C4-2B (cell line): ENCODE measurements around the gene RNF40.

Experiments
- ZFX ChIP-seq: fragments of 450-650 bp; IDR thresholded peaks from 2 replicates; pipeline ENCODE4 v1.6.1; 2017
- TF ChIP-seq, protein P1 (sequence below): fragments of 450-650 bp; conservative IDR thresholded peaks from 2 replicates; pipeline ENCODE4 v1.5.1; 2017; ENCODE audit warnings: mild to moderate bottlenecking

DNA sequence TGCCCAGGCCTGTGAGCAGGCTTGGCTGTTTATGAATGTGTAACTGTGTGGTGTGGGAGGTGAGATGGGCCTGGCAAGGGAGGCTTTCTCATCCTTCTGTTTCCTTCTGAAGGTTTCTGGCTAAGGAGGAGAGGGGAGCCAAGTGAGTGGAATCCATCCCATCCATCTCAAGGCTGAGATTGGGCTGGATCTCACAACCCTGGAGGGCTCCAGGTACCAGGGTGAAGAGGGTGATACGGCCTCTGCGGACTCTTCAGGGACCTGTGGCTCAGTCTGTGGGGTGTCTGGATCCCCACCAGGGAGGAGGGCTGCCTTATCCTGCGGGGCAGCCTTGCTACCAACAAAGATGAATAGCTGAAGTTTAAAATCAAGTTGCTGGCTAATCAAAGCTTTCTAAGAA lies 17.9 kb downstream of the RNF40 start:
- TF ChIP-seq, protein P1, sequence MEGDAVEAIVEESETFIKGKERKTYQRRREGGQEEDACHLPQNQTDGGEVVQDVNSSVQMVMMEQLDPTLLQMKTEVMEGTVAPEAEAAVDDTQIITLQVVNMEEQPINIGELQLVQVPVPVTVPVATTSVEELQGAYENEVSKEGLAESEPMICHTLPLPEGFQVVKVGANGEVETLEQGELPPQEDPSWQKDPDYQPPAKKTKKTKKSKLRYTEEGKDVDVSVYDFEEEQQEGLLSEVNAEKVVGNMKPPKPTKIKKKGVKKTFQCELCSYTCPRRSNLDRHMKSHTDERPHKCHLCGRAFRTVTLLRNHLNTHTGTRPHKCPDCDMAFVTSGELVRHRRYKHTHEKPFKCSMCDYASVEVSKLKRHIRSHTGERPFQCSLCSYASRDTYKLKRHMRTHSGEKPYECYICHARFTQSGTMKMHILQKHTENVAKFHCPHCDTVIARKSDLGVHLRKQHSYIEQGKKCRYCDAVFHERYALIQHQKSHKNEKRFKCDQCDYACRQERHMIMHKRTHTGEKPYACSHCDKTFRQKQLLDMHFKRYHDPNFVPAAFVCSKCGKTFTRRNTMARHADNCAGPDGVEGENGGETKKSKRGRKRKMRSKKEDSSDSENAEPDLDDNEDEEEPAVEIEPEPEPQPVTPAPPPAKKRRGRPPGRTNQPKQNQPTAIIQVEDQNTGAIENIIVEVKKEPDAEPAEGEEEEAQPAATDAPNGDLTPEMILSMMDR, result no peak
- no peak for TF ChIP-seq ZFX
